DND-41 (cell line): ENCODE data around the gene PTPRC.

Experiments used
- CTCF ChIP-seq: IDR thresholded peaks from 2 replicates; pipeline ENCODE4 v1.5.1; 2012; ENCODE audit warnings: borderline replicate concordance, low read length, moderate library complexity, mild to moderate bottlenecking; ENCODE audit not compliant: poor library complexity, severe bottlenecking; ENCODE audit errors: extremely low read depth
- EZH2 ChIP-seq: IDR thresholded peaks from 3 replicates; pipeline ENCODE4 v1.6.1; 2012; ENCODE audit warnings: borderline replicate concordance, low read depth, mild to moderate bottlenecking, moderate library complexity, low read length, inconsistent platforms; ENCODE audit not compliant: severe bottlenecking

GRCh38 chr1:198656500-198656932 lies 17.7 kb downstream of the PTPRC start:
- no peak for TF ChIP-seq EZH2
- TF ChIP-seq CTCF = no peak
